GM12878 (cell line): Measurements from ENCODE around the gene CAPS. TPM values are rescaled to one million over a fixed set of nuclear protein-coding genes. Genes with fewer than 3 reads are reported as not detected.

Experiments
- ATAC-seq: fragments of 200-7000 bp; cut with Tn5 transposase; 3 replicates; pipeline ENCODE4 v1.9.1; 2020; ENCODE audit warnings: mild to moderate bottlenecking, moderate library complexity
- BruUV-seq: library from RNA; stranded (reverse); fragments of 400-500 nt; replicated peaks from 2 replicates; lab custom pipeline; 2021; lab: Mats Ljungman, UMichigan
- CTCF ChIA-PET: fragments of 300-600 bp; sonication (Branson Sonifier 250); formaldehyde crosslinking; extraction: SDS; loops from one replicate; lab custom pipeline; 2021; ENCODE audit warnings: inconsistent platforms; lab: Yijun Ruan, JAX
- POLR2A ChIA-PET: fragments of 350-600 bp; formaldehyde crosslinking; extraction: SDS; loops from one replicate; lab custom pipeline; 2021; ENCODE audit warnings: inconsistent platforms; lab: Charles Lee
- RAD21 ChIA-PET: fragments of 300-600 bp; sonication (Branson Sonifier 250); formaldehyde crosslinking; loops from one replicate; lab custom pipeline; 2023; ENCODE audit warnings: antibody characterized with exemption; ENCODE audit not compliant: unreplicated experiment; lab: Charles Lee
- SMC1A ChIA-PET: fragments of 300-600 bp; sonication (Branson Sonifier 250); formaldehyde crosslinking; loops from one replicate; lab custom pipeline; 2023; ENCODE audit not compliant: unreplicated experiment, uncharacterized antibody; lab: Charles Lee
- DNase-seq: peaks from one replicate; pipeline ENCODE4 v3.0.0-alpha.2; 2011; ENCODE audit warnings: low read depth, low spot score
- FAIRE-seq: peaks from 3 replicates; lab custom pipeline; 2011; peaks lifted over from hg19 to GRCh38; lab: Jason Lieb, UNC
- H2AFZ ChIP-seq: 2 replicates; pipeline ENCODE4 v1.6.0; 2011; ENCODE audit warnings: low read depth, low read length, control low read depth; ENCODE audit not compliant: control insufficient read depth
- H3K27ac ChIP-seq: 2 replicates; pipeline ENCODE4 v1.5.1; 2011; ENCODE audit warnings: control low read depth; ENCODE audit not compliant: control insufficient read depth, insufficient read depth
- H3K27me3 ChIP-seq, 2 experiments: replicated peaks in 1 of 2; 2 replicates each; pipeline versions ENCODE4 v1.6.0 to v1.6.1; 2011; ENCODE audit warnings: low read length in 1 of 2; ENCODE audit not compliant: control insufficient read depth in 2 of 2, insufficient read depth in 2 of 2
- H3K36me3 ChIP-seq, 2 experiments: 2 replicates each; pipeline ENCODE4 v1.5.1; 2011; ENCODE audit warnings: low read length in 1 of 2; ENCODE audit not compliant: control insufficient read depth in 2 of 2, insufficient read depth in 2 of 2
- H3K4me1 ChIP-seq: 2 replicates; pipeline ENCODE4 v1.6.1; 2011; ENCODE audit warnings: mild to moderate bottlenecking, low read length, moderate library complexity, mixed read lengths; ENCODE audit not compliant: control insufficient read depth, insufficient read depth
- H3K4me2 ChIP-seq: 2 replicates; pipeline ENCODE4 v1.6.0; 2011; ENCODE audit warnings: control low read depth; ENCODE audit not compliant: control insufficient read depth, insufficient read depth
- H3K4me3 ChIP-seq: fragments of 200-600 bp; sonication (generic); 2 replicates; pipeline ENCODE4 v1.5.1; 2016
- H3K79me2 ChIP-seq: 2 replicates; pipeline ENCODE4 v1.6.0; 2011; ENCODE audit warnings: low read length; ENCODE audit not compliant: control insufficient read depth, insufficient read depth
- H3K9ac ChIP-seq: 2 replicates; pipeline ENCODE4 v1.8.0; 2011; ENCODE audit warnings: low read length, control low read depth, mixed read lengths; ENCODE audit not compliant: control insufficient read depth, insufficient read depth
- H3K9me3 ChIP-seq: replicated peaks from 3 replicates; pipeline ENCODE4 v1.5.1; 2011; ENCODE audit warnings: mild to moderate bottlenecking, low read length; ENCODE audit not compliant: control insufficient read depth, insufficient read depth
- H4K20me1 ChIP-seq: 2 replicates; pipeline ENCODE4 v1.6.0; 2011; ENCODE audit not compliant: control insufficient read depth, insufficient read depth
- EED ChIP-seq: sonication (generic); IDR thresholded peaks from 2 replicates; pipeline ENCODE4 v1.6.1; 2016; ENCODE audit warnings: antibody characterized with exemption, low read depth
- NFXL1 ChIP-seq: fragments of 450-650 bp; IDR thresholded peaks from 2 replicates; pipeline ENCODE4 v1.6.1; 2017; ENCODE audit warnings: antibody characterized with exemption, mild to moderate bottlenecking, borderline replicate concordance
- NR2F1 ChIP-seq: fragments of 450-650 bp; conservative IDR thresholded peaks from 2 replicates; pipeline ENCODE4 v1.6.1; 2017; ENCODE audit warnings: mild to moderate bottlenecking
- PAX5 ChIP-seq: IDR thresholded peaks from 2 replicates; pipeline ENCODE4 v1.6.1; 2011; ENCODE audit warnings: low read depth, low read length, borderline replicate concordance
- SMAD5 ChIP-seq: IDR thresholded peaks from 2 replicates; pipeline ENCODE4 v1.6.1; 2016; ENCODE audit warnings: antibody characterized with exemption, low read depth
- SREBF1 ChIP-seq: IDR thresholded peaks from 2 replicates; pipeline ENCODE4 v1.6.1; 2012; ENCODE audit warnings: mild to moderate bottlenecking, low read length
- ZNF274 ChIP-seq: IDR thresholded peaks from one replicate; pipeline ENCODE4 v1.8.0; 2011; ENCODE audit not compliant: insufficient read length, insufficient read depth
- WGBS: methylation state at CpG from one replicate; pipeline ENCODE4 v1.1.6; 2016; ENCODE audit warnings: low lambda C conversion rate; ENCODE audit not compliant: insufficient replicate concordance, insufficient coverage; ENCODE audit errors: missing lambda C conversion rate; 5-methylcytosine and 5-hydroxymethylcytosine counted together
- in situ Hi-C: fragments of 300-500 bp; cut with MboI; formaldehyde crosslinking; loops from 9 replicates; pipeline ENCODE4 v1.14.3; 2018; ENCODE audit warnings: mixed read lengths
- intact Hi-C: fragments of 100-400 bp; cut with micrococcal nuclease; formaldehyde crosslinking; loops from one replicate; pipeline ENCODE4 v1.14.2; 2022; ENCODE audit not compliant: unreplicated experiment
- polyA plus RNA-seq, 11 experiments: library from polyadenylated mRNA; depleted of rRNA in 4 of 11; unstranded in 6 of 11; stranded (reverse) in 5 of 11; fragments of >200 nt; fragmentation: Nextera tagmentation in 4 of 11; fragmentation: Illumina TruSeq in 1 of 11; extraction: Ambion mirVana in 4 of 11; extraction: Trizol in 1 of 11; gene quantifications; 1 replicate in 1 of 11; 2 replicates in 10 of 11; pipeline versions ENCODE4 v1.2.1 to v1.2.3, GENCODE V29; 2011 to 2016; ENCODE audit warnings: inconsistent platforms in 2 of 11, missing spikeins in 2 of 11, low read depth in 1 of 11
- total RNA-seq, 4 experiments: library from RNA; depleted of rRNA in 3 of 4; stranded (reverse); fragments of >200 nt in 3 of 4; fragmentation: Illumina TruSeq in 1 of 4; extraction: Trizol in 1 of 4; gene quantifications; 2 replicates each; pipeline versions ENCODE4 v1.2.1 to v1.2.3, GENCODE V29; 2013 to 2021

CAPS gene
- total and polyA plus RNA-seq, 10 of the 15 experiments (the other 5 are each of a cell fraction or from before 2014, with no cell fraction given) = 0.09 to 6.9 (median 2.9) TPM

GRCh38 chr19:5900976-5901375 lies 13.1 kb upstream of the CAPS start (continued):
- TF ChIP-seq SREBF1 = no peak
- no peak for TF ChIP-seq SMAD5
- no peak for TF ChIP-seq PAX5
- TF ChIP-seq NFXL1 = no peak

GRCh38 chr19:5903056-5903623 lies 10.9 kb upstream of the CAPS start:
- H4K20me1 ChIP-seq = peaks cover 4% of the 10 kb centered on the region; the same call in 1 of the 2 replicates
- DNase-seq (no peak), FAIRE-seq (no peak), ATAC-seq (no peak)
- POLR2A ChIA-PET = interaction anchor here (0.6 to 2.2 kb wide), 6 partner anchors 10 to 802 kb away, joined by 3 to 7 read pairs (median 4); partner anchors contain the start of gene ALKBH7
- no peaks in the 10 kb centered on the region for H3K27me3 ChIP-seq
- TSS peak; percentile 67 for BruUV-seq
- CTCF ChIA-PET = interaction anchor here (0.6 to 3.1 kb wide), 9 partner anchors 10 to 119 kb away, joined by 3 to 17 read pairs (median 5); partner anchors contain the start of gene RANBP3
- TF ChIP-seq ZNF274 = no peak
- TF ChIP-seq NR2F1 = 0 out of 2 replicates have a peak, but pooled peaks have one; percentile 88
- 0 out of 2 replicates have a peak, but pooled peaks have one; percentile 8 for TF ChIP-seq EED
- peak overlapping the region; percentile 100 for H3K9ac ChIP-seq
- peaks cover 0 to 5% of the 10 kb centered on the region in 2 experiments; a peak in 2 of 4 replicates for H3K36me3 ChIP-seq
- H3K27ac ChIP-seq = peak overlapping the region; percentile 88
- WGBS = under 1% methylated on average over 27 of the region's 27 CpGs
- RAD21 ChIA-PET = interaction anchor here (2.5 kb wide), 1 partner anchor 99 kb away, joined by 15 read pairs; the partner anchor contains the start of gene NRTN
- peak overlapping the region; percentile 100 for H2AFZ ChIP-seq
- in situ Hi-C loops (no loop called here), intact Hi-C loops (no loop called here)
- H3K4me3 ChIP-seq = peak overlapping the region; percentile 95
- H3K79me2 ChIP-seq = peaks cover 33% of the 10 kb centered on the region
- SMC1A ChIA-PET = interaction anchor here (1.2 to 2.6 kb wide), 3 partner anchors 72 to 120 kb away, joined by 3 to 13 read pairs (median 8); partner anchors contain the start of gene NRTN
- H3K4me1 ChIP-seq = peaks cover 9% of the 10 kb centered on the region
- peak overlapping the region; percentile 89 for H3K4me2 ChIP-seq
- no peaks in the 10 kb centered on the region for H3K9me3 ChIP-seq
